Esophagus muscularis mucosa (tissue), 4 donors: ENCODE results near the gene VAMP5.
"Not testable (repeated sequence)": the region's sequence is repeated elsewhere in the genome, so short reads cannot be mapped to it uniquely, and the experiment has no call there.

Source experiments
- EP300 ChIP-seq: sonication (generic); formaldehyde crosslinking; IDR thresholded peaks from one replicate; pipeline ENCODE4 v1.6.1; 2017; ENCODE audit warnings: antibody characterized with exemption
- POLR2A ChIP-seq: fragments of 450-650 bp; IDR thresholded peaks from one replicate; pipeline ENCODE4 v1.6.1; 2017; ENCODE audit warnings: antibody characterized with exemption, moderate library complexity, mild to moderate bottlenecking, low read depth
- TF ChIP-seq, protein P1 (sequence below), 3 experiments: fragments of 200-600 bp in 2 of 3; fragments of 450-650 bp in 1 of 3; sonication (generic) in 2 of 3; IDR thresholded peaks; one replicate each; pipeline ENCODE4 v1.5.1; 2017 to 2019; ENCODE audit warnings: antibody characterized with exemption in 3 of 3, mild to moderate bottlenecking in 2 of 3, moderate library complexity in 1 of 3

DNA sequence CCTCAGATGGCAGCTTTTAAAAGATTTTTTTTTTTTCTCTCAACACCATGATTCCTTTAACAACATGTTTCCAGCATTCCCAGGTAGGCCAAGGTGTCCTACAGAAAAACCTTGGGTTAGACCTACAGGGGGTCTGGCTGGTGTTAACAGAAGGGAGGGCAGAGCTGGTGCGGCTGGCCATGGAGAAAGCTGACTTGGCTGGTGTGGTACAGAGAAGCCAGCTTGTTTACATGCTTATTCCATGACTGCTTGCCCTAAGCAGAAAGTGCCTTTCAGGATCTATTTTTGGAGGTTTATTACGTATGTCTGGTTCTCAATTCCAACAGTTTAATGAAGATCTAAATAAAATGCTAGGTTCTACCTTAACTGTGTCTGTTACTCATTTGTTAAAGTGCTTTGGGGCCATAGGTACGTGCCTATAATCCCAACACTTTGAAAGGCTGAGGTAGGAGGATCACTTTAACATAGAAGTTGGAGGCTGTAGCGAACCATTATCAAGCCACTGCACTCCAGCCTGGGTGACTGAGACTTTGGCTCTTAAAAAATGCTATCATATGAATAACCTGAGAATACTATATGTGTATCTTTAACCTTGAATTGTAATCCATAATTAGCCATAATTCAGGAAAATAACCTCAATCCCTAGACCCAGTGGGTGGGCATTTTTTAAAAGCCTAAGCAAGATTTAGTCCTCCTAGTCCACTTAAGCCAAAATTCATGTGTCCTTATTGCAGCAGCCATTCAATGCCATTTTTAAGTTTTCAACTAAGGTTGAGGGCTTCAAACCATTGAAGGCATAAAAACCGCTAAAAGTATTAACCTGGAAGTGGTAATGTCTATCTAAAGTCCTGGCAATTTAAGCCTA, 39.1 kb upstream of the VAMP5 start:
- TF ChIP-seq, protein P1, sequence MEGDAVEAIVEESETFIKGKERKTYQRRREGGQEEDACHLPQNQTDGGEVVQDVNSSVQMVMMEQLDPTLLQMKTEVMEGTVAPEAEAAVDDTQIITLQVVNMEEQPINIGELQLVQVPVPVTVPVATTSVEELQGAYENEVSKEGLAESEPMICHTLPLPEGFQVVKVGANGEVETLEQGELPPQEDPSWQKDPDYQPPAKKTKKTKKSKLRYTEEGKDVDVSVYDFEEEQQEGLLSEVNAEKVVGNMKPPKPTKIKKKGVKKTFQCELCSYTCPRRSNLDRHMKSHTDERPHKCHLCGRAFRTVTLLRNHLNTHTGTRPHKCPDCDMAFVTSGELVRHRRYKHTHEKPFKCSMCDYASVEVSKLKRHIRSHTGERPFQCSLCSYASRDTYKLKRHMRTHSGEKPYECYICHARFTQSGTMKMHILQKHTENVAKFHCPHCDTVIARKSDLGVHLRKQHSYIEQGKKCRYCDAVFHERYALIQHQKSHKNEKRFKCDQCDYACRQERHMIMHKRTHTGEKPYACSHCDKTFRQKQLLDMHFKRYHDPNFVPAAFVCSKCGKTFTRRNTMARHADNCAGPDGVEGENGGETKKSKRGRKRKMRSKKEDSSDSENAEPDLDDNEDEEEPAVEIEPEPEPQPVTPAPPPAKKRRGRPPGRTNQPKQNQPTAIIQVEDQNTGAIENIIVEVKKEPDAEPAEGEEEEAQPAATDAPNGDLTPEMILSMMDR (IDR thresholded peaks at IDR 0.05) = not testable (repeated sequence)
- not testable (repeated sequence) for TF ChIP-seq POLR2A, EP300
